ENCODE results near the gene OSTF1.

GRCh38 chr9:75152416-75152815 lies 64.1 kb downstream of the OSTF1 start:
- TF ChIP-seq CTCF (IDR thresholded peaks at IDR 0.05) (no peak), POLR2A (IDR thresholded peaks at IDR 0.05) (no peak)
